Measurements from ENCODE around the gene LRMDA.

- TF ChIP-seq HMGXB3 (CRISPR knock-in tag; IDR thresholded peaks at IDR 0.05; ENCODE audit: borderline replicate concordance) (no peak), SIN3A (IDR thresholded peaks at IDR 0.05; ENCODE audit: borderline replicate concordance, low read depth, low read length) (no peak), POLR2A (IDR thresholded peaks at IDR 0.05; ENCODE audit: insufficient read depth in 1 of 2, low read depth in 2 of 2, low read length in 2 of 2) (no peak), EZH2 (conservative IDR thresholded peaks at IDR 0.05; ENCODE audit: low read depth, low read length) (no peak), CTCF (CRISPR knock-in tag; IDR thresholded peaks at IDR 0.05) (no peak), MAFF (IDR thresholded peaks at IDR 0.05; ENCODE audit: low read depth, low read length) (no peak)
These were observed 1021.9 kb downstream of the LRMDA start for GRCh38 chr10:76453332-76453731.

Measured in HepG2 (cell line).